Erythroblast (primary cell): ENCODE measurements around the gene AMBP.

Experiments
- GATA1 ChIP-seq: IDR thresholded peaks from 2 replicates; pipeline ENCODE4 v1.6.1; 2011; ENCODE audit warnings: low read depth, mild to moderate bottlenecking, control low read depth, low read length, moderate library complexity
- POLR2A ChIP-seq: IDR thresholded peaks from 2 replicates; pipeline ENCODE4 v1.6.1; 2011; ENCODE audit warnings: mild to moderate bottlenecking, low read length

DNA sequence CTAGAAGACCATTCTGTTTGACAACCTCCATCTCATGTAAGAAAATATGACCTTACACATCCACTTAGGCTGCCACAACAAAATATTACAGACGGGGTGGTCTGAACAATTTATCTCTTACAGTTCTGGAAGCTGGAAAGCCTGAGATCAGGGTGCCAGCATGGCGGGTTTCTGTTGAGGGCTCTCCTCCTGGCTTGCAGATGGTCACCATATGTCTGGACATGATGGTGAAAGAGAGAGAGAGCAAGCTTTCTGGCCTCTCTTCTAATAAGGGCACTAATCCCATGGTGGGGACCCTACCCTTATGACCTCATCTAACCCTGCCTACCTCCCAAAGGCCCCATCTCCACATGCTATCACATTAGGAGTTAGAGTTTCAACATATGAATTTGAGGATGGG lies 66.0 kb downstream of the AMBP start:
- TF ChIP-seq POLR2A (no peak), GATA1 (no peak)
